HepG2 (cell line): ENCODE results near the gene RETREG2. TPM values are rescaled to one million over a fixed set of nuclear protein-coding genes. Genes with fewer than 3 reads are reported as not detected.
A peak's percentile ranks its signal among the peaks of the same experiment; 100 is the strongest.

Experiments used
- HCFC1 ChIP-seq: fragments of 150-350 bp; IDR thresholded peaks from 2 replicates; pipeline ENCODE4 v1.6.1; 2014; ENCODE audit warnings: low read depth, low read length
- PAWR ChIP-seq: sonication (generic); formaldehyde crosslinking; IDR thresholded peaks from 2 replicates; pipeline ENCODE4 v1.4.0; 2020; ENCODE audit warnings: missing genetic modification reagents, mild to moderate bottlenecking, borderline replicate concordance
- RXRB ChIP-seq: IDR thresholded peaks from 2 replicates; pipeline ENCODE4 v1.6.1; 2016; ENCODE audit warnings: borderline replicate concordance, missing genetic modification reagents, missing compliant biosample characterization
- SUZ12 ChIP-seq: fragments of 150-350 bp; IDR thresholded peaks from 2 replicates; pipeline ENCODE4 v1.6.1; 2014; ENCODE audit warnings: low read depth, low read length
- THYN1 ChIP-seq: sonication (generic); formaldehyde crosslinking; IDR thresholded peaks from 2 replicates; pipeline ENCODE4 v1.8.1; 2023; ENCODE audit warnings: low read depth, mild to moderate bottlenecking, moderate library complexity, missing genetic modification reagents, borderline replicate concordance
- ZFYVE20 ChIP-seq: sonication (generic); formaldehyde crosslinking; IDR thresholded peaks from 2 replicates; pipeline ENCODE4 v1.8.0; 2023; ENCODE audit warnings: low read depth, mild to moderate bottlenecking, moderate library complexity, missing genetic modification reagents, borderline replicate concordance
- ZNF10 ChIP-seq: sonication (generic); formaldehyde crosslinking; IDR thresholded peaks from 2 replicates; pipeline ENCODE4 v1.4.0; 2020; ENCODE audit warnings: mild to moderate bottlenecking, low read depth, missing genetic modification reagents, borderline replicate concordance
- ZNF121 ChIP-seq: sonication (generic); formaldehyde crosslinking; IDR thresholded peaks from 2 replicates; pipeline ENCODE4 v1.5.0; 2020; ENCODE audit warnings: mild to moderate bottlenecking, missing genetic modification reagents
- ZNF354B ChIP-seq: sonication (generic); formaldehyde crosslinking; IDR thresholded peaks from 2 replicates; pipeline ENCODE4 v1.8.0; 2022; ENCODE audit warnings: mild to moderate bottlenecking, missing genetic modification reagents
- polyA plus RNA-seq, 8 experiments: library from polyadenylated mRNA; depleted of rRNA in 3 of 8; stranded (reverse) in 7 of 8; unstranded in 1 of 8; fragments of >200 nt; fragmentation: Illumina TruSeq in 4 of 8; extraction: Trizol in 4 of 8; gene quantifications; 2 replicates each; pipeline versions ENCODE4 v1.2.1 to v1.2.3, GENCODE V29; 2011 to 2016; ENCODE audit warnings: low read depth in 4 of 8, missing spikeins in 1 of 8, mixed read lengths in 1 of 8; ENCODE audit not compliant: insufficient read depth in 1 of 8
- total RNA-seq, 5 experiments: library from RNA; depleted of rRNA; stranded (reverse); fragments of >200 nt; fragmentation: Illumina TruSeq; extraction: Trizol; gene quantifications; 2 replicates each; pipeline ENCODE4 v1.2.3, GENCODE V29; 2016; ENCODE audit warnings: low read depth in 1 of 5
- TF ChIP-seq, protein P1 (sequence below): sonication (generic); formaldehyde crosslinking; IDR thresholded peaks from 2 replicates; pipeline ENCODE4 v1.4.0; 2020; ENCODE audit warnings: missing genetic modification reagents, mild to moderate bottlenecking, borderline replicate concordance
- TF ChIP-seq, protein P2 (sequence below), 2 experiments: sonication (generic) in 1 of 2; formaldehyde crosslinking in 1 of 2; IDR thresholded peaks; 2 replicates each; pipeline versions ENCODE4 v1.6.1 to v1.9.0; 2014 to 2022; ENCODE audit warnings: antibody characterized with exemption in 1 of 2, borderline replicate concordance in 1 of 2, inconsistent platforms in 1 of 2, low read depth in 1 of 2, missing genetic modification reagents in 1 of 2
- TF ChIP-seq, protein P3 (sequence below): sonication (generic); formaldehyde crosslinking; IDR thresholded peaks from 2 replicates; pipeline ENCODE4 v1.5.0; 2020; ENCODE audit warnings: missing genetic modification reagents
- TF ChIP-seq, protein P4 (sequence below): IDR thresholded peaks from 2 replicates; pipeline ENCODE4 v1.6.1; 2016; ENCODE audit warnings: missing compliant biosample characterization, missing genetic modification reagents, borderline replicate concordance
- TF ChIP-seq, protein P5 (sequence below): IDR thresholded peaks from 2 replicates; pipeline ENCODE4 v1.6.1; 2016; ENCODE audit warnings: control low read depth

Gene RETREG2
- total and polyA plus RNA-seq, 2 of the 13 experiments (the other 11 are each of a cell fraction or from before 2014, with no cell fraction given): 86.0 to 134 TPM

DNA sequence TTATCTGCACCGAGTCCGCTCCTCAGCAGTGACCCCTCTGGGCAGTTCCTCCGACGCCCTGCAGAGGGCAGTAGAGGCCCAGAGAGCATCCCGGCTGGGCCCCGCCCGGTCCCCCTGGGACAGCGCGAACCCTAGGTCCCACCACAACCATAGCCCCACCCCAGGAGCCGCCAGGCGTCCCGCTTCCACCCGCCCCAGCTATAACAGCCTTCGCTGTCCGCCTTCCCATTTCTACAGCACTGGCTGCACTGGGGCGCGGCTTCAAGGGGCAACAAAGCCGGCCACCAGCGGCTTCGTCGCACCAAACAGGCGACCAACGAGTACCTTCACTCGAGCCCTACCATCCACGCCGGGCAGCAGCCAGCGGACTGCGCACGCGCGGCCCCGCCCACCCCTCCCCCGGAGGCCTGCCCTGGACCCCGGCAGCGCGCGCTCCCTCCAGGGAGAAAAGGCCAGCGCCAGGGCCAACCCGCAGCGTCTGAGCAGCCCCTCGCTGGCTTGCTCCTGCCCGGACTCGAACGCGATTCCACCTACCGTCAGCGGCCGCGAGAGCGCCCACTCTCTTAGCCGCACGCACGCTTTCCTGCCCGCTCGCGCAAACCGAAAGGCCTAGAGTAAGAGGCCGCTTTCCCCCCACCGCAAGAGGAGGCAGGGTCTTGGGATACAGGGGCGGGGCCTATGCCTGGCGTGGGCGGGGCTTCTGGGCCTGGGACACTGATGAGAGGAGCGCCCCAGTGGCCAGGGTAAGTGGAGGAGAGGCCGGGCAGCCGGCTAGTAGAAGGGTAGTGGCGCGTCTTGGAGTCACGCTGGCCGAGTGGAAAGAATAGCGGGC is 17.7 kb upstream of the RETREG2 start, which contains the start of gene NHEJ1 (continued):
- TF ChIP-seq, protein P1, sequence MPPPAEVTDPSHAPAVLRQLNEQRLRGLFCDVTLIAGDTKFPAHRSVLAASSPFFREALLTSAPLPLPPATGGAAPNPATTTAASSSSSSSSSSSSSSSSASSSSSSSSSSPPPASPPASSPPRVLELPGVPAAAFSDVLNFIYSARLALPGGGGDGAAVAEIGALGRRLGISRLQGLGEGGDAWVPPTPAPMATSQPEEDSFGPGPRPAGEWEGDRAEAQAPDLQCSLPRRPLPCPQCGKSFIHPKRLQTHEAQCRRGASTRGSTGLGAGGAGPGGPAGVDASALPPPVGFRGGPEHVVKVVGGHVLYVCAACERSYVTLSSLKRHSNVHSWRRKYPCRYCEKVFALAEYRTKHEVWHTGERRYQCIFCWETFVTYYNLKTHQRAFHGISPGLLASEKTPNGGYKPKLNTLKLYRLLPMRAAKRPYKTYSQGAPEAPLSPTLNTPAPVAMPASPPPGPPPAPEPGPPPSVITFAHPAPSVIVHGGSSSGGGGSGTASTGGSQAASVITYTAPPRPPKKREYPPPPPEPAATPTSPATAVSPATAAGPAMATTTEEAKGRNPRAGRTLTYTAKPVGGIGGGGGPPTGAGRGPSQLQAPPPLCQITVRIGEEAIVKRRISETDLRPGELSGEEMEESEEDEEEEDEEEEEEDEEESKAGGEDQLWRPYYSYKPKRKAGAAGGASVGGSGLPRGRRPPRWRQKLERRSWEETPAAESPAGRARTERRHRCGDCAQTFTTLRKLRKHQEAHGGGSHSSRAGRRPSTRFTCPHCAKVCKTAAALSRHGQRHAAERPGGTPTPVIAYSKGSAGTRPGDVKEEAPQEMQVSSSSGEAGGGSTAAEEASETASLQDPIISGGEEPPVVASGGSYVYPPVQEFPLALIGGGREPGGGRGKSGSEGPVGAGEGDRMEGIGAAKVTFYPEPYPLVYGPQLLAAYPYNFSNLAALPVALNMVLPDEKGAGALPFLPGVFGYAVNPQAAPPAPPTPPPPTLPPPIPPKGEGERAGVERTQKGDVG (CRISPR knock-in tag): no peak
- TF ChIP-seq ZNF354B (CRISPR knock-in tag): peak; percentile 97; the same call in 1 of the 2 replicates
- TF ChIP-seq RXRB: peak; percentile 55
- TF ChIP-seq THYN1 (CRISPR knock-in tag): peak; percentile 97
- peak; percentile 82; the same call in 1 of the 2 replicates for TF ChIP-seq ZFYVE20 (CRISPR knock-in tag)
- TF ChIP-seq, protein P2, sequence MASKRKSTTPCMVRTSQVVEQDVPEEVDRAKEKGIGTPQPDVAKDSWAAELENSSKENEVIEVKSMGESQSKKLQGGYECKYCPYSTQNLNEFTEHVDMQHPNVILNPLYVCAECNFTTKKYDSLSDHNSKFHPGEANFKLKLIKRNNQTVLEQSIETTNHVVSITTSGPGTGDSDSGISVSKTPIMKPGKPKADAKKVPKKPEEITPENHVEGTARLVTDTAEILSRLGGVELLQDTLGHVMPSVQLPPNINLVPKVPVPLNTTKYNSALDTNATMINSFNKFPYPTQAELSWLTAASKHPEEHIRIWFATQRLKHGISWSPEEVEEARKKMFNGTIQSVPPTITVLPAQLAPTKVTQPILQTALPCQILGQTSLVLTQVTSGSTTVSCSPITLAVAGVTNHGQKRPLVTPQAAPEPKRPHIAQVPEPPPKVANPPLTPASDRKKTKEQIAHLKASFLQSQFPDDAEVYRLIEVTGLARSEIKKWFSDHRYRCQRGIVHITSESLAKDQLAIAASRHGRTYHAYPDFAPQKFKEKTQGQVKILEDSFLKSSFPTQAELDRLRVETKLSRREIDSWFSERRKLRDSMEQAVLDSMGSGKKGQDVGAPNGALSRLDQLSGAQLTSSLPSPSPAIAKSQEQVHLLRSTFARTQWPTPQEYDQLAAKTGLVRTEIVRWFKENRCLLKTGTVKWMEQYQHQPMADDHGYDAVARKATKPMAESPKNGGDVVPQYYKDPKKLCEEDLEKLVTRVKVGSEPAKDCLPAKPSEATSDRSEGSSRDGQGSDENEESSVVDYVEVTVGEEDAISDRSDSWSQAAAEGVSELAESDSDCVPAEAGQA (IDR thresholded peaks at IDR 0.05; ENCODE audit: low read depth): no peak
- TF ChIP-seq, protein P2 (CRISPR knock-in tag; IDR thresholded peaks at IDR 0.05; ENCODE audit: borderline replicate concordance): peak; percentile 19; the same call in 1 of the 2 replicates
- no peak for TF ChIP-seq ZNF121 (CRISPR knock-in tag)
- TF ChIP-seq ZNF10 (CRISPR knock-in tag): 0 out of 2 replicates have a peak, but pooled peaks have one; percentile 33
- no peak for TF ChIP-seq HCFC1
- TF ChIP-seq, protein P3, sequence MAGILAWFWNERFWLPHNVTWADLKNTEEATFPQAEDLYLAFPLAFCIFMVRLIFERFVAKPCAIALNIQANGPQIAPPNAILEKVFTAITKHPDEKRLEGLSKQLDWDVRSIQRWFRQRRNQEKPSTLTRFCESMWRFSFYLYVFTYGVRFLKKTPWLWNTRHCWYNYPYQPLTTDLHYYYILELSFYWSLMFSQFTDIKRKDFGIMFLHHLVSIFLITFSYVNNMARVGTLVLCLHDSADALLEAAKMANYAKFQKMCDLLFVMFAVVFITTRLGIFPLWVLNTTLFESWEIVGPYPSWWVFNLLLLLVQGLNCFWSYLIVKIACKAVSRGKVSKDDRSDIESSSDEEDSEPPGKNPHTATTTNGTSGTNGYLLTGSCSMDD: 0 out of 2 replicates have a peak, but pooled peaks have one; percentile 10
- TF ChIP-seq PAWR (CRISPR knock-in tag): no peak; the same call in 1 of the 2 replicates
- no peak for TF ChIP-seq SUZ12
- TF ChIP-seq, protein P4, sequence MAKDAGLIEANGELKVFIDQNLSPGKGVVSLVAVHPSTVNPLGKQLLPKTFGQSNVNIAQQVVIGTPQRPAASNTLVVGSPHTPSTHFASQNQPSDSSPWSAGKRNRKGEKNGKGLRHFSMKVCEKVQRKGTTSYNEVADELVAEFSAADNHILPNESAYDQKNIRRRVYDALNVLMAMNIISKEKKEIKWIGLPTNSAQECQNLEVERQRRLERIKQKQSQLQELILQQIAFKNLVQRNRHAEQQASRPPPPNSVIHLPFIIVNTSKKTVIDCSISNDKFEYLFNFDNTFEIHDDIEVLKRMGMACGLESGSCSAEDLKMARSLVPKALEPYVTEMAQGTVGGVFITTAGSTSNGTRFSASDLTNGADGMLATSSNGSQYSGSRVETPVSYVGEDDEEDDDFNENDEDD: no peak; the same call in 1 of the 2 replicates
- TF ChIP-seq, protein P5, sequence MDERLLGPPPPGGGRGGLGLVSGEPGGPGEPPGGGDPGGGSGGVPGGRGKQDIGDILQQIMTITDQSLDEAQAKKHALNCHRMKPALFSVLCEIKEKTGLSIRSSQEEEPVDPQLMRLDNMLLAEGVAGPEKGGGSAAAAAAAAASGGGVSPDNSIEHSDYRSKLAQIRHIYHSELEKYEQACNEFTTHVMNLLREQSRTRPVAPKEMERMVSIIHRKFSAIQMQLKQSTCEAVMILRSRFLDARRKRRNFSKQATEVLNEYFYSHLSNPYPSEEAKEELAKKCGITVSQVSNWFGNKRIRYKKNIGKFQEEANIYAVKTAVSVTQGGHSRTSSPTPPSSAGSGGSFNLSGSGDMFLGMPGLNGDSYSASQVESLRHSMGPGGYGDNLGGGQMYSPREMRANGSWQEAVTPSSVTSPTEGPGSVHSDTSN (CRISPR knock-in tag): no peak
